Measurements from ENCODE around the gene LPP.

LPP gene

DNA sequence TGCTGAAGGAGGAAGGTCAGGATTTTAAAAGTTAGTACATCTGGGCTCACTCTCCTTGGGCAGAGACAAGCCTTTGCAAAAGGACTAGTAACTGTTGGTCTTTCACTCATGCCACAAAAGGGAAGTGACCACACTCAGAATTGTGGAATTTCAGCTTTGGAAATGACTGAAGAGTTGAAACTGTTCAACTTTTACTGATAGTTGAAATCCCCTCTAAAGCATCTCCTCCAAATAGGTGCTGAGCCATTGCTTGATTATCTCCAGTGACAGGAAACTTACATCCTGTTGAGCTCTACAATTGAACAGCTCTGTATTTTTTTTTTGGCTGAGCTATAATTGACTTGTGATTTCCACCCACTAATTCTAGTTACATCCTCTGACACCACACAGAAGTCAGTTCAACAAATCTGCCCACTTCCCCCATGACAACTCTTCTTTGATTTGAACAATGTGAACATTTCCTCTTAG lies 763.0 kb downstream of the LPP start:
- Histone ChIP-seq H3K4me1 (ENCODE audit: insufficient read depth, low read length) (peaks cover 9% of the 10 kb centered on the region; the same call in 1 of the 2 replicates), H3K9ac (ENCODE audit: low read depth, low read length) (no peak overlapping the region), H3K9me3 (ENCODE audit: control insufficient read depth, insufficient read depth, low read length) (peaks cover 2% of the 10 kb centered on the region; the same call in 1 of the 2 replicates)

DNA sequence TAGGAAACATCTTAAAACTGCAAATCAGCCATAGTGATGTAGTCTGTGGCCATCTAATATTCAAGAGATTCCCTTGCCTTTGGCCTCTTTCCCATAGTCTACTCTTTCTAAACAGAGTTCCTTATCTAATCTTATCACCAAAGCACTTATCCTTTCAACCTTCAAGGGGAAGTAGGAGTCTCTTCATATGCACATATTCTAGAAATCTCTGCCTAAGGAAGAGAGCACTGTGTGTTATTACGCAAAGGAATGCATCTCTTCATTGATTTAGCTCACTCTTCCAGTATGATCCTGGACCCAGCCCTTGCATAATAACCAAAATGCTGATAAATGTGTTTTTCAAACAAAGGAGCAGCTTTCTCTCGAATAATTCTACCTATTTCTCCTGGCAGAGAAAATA lies 764.1 kb downstream of the LPP start:
- Histone ChIP-seq H3K36me3 (ENCODE audit: insufficient read depth, low read length) (no peaks in the 10 kb centered on the region), H3K9ac (ENCODE audit: low read depth, low read length) (no peak overlapping the region), H3K4me1 (ENCODE audit: insufficient read depth, low read length) (peaks cover 9% of the 10 kb centered on the region; the same call in 1 of the 2 replicates), H3K9me3 (ENCODE audit: control insufficient read depth, insufficient read depth, low read length) (peaks cover 2% of the 10 kb centered on the region; the same call in 1 of the 2 replicates)

More for the DNA sequence above, 763.0 kb downstream of the LPP start:
- no peaks in the 10 kb centered on the region for H3K36me3 ChIP-seq (ENCODE audit: insufficient read depth, low read length)

DNA sequence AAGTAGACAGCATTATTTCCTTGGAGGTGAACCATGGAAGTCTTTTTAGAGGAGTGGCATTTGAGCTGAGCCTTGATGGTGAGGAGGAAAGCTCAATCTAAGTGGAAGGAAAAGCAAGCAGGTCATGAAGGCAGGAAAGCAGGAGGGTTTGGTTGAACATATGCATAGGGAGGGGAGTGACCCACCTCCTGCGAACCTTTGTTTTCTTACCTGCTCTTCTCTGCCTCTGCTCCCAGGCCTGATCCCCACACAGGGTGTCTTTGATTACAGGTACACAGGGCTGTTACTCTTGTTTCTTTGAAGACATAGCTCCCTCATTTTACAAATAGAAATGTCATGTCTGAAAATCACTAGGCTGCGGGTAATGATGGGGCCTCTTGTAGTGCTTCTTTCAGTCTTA lies 769.7 kb downstream of the LPP start:
- Histone ChIP-seq H3K9me3 (ENCODE audit: control insufficient read depth, insufficient read depth, low read length) (peaks cover 2% of the 10 kb centered on the region; the same call in 1 of the 2 replicates), H3K36me3 (ENCODE audit: insufficient read depth, low read length) (no peaks in the 10 kb centered on the region), H3K9ac (ENCODE audit: low read depth, low read length) (no peak overlapping the region), H3K4me1 (ENCODE audit: insufficient read depth, low read length) (no peaks in the 10 kb centered on the region)

DNA sequence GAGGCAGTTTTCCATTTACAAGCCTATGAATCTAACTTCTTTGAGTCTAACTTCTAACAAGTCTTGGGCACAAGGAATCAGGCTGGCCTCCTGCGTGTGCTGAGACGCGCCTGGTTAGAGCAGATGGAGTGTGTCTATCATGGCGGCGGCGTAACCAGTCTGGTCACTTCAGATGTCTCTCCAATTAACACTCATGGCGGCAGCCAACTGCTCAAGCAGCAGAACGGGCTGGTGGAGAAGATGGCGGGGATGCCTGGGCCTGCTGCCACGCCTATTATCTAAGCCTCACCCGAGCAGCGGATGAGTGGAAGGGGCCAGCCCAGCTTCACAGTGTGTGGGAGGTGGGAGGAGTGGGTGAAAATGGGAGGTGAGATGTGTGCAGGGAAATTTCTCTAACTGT lies 771.4 kb downstream of the LPP start:
- Histone ChIP-seq H3K9ac (ENCODE audit: low read depth, low read length) (no peak overlapping the region), H3K36me3 (ENCODE audit: insufficient read depth, low read length) (no peaks in the 10 kb centered on the region), H3K9me3 (ENCODE audit: control insufficient read depth, insufficient read depth, low read length) (no peaks in the 10 kb centered on the region), H3K4me1 (ENCODE audit: insufficient read depth, low read length) (no peaks in the 10 kb centered on the region; the same call in 1 of the 2 replicates)

DNA sequence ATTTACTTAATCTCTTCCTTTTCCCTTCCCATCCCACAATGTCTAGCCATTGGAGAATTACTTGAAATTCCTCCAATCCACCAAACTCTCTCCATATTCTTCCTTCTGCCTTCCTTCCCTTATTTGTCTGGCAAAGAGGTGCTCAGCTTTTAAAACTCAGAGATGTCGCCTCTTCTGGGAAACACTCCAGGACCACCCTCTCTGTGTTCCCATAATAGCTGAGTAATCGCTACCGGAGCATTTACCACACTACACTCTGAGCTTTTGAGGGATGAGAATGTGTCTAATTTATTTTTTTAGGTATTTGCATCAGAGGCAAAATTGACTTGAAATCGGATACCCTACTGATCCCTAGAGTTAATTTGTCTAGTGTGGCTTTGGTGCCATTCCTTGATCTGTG lies 772.2 kb downstream of the LPP start:
- no peaks in the 10 kb centered on the region for H3K9me3 ChIP-seq (ENCODE audit: control insufficient read depth, insufficient read depth, low read length)
- no peaks in the 10 kb centered on the region for H3K36me3 ChIP-seq (ENCODE audit: insufficient read depth, low read length)
- no peaks in the 10 kb centered on the region; the same call in 1 of the 2 replicates for H3K4me1 ChIP-seq (ENCODE audit: insufficient read depth, low read length)
- no peak overlapping the region for H3K9ac ChIP-seq (ENCODE audit: low read depth, low read length)

DNA sequence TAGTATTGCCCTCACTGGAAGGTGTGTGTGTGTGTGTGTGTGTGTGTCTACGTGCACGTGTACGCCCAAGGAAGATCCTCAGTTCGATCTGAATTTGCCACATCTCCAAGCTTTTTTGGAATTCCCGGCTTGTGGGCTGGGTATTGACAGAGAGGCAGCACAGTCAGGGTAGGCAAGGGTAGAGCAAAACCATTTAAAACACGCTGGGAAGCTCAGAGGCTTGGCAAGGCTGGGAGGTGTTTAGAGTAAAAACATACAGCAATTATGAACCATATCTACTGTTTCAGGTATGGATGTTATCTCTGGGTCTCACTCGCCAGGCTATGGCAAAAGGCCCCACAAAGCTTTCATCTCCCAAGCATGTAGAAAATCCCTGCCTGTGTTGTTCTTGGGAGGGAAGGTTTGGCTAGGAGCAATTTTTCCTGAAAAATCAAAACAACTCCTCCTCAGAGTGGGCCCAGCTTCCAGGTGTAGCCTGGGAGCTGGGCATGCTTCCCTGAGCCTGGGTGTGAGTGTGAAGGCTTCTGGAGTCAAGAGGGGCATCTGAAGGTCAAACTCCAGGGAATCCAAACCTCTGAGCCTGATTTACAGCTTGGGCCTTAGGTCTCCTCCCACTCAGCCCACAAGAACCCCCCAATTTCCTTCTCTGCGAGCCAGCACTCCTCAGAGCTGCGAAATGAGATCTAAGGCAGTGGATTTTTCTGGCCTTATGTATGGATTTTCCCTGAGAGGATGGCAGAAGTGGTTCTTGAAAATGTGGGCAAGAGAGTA lies 773.0 kb downstream of the LPP start:
- Histone ChIP-seq H3K4me1 (ENCODE audit: insufficient read depth, low read length) (no peaks in the 10 kb centered on the region; the same call in 1 of the 2 replicates), H3K9ac (ENCODE audit: low read depth, low read length) (no peak overlapping the region), H3K36me3 (ENCODE audit: insufficient read depth, low read length) (no peaks in the 10 kb centered on the region), H3K9me3 (ENCODE audit: control insufficient read depth, insufficient read depth, low read length) (no peaks in the 10 kb centered on the region)

DNA sequence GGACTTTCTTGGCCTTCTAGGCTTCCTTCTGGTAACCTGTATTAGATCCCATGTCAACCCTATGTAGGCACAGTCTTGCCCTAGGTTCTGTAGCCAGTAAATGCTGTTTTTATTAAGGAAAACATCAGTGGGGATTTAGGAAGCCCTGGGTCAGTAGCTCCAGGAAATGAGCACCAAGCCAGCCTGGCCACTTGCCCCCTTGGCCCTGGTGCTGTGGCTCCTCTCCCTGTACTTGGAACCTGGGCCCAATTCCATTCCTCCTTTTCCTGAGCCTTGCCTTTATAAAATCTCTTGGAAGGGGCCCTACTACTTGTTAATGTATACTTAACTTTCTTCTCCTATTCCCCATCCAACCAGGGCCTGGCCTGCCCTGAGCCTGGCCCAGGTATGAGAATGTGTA lies 774.0 kb downstream of the LPP start:
- no peaks in the 10 kb centered on the region for H3K9me3 ChIP-seq (ENCODE audit: control insufficient read depth, insufficient read depth, low read length)
- H3K36me3 ChIP-seq (ENCODE audit: insufficient read depth, low read length) = no peaks in the 10 kb centered on the region
- H3K9ac ChIP-seq (ENCODE audit: low read depth, low read length) = no peak overlapping the region
- H3K4me1 ChIP-seq (ENCODE audit: insufficient read depth, low read length) = no peaks in the 10 kb centered on the region; the same call in 1 of the 2 replicates

DNA sequence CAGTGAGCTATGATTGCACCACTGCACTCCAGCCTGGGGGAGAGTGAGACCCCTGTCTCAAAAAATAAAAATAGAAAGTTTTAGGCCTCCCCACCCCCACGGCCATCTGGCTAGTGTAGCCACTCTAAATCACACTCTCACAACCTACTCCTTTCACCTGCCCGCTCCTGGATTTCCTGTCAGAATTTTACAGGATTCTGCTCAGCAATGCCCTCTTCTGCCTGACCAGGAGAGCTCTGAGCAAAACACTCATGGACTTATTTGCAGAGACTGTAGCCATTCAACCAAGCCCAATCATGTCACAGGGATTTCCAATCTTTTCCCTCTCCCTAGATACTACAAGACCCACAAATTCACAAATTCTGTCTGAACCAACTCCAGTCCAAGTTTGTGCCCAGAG lies 775.2 kb downstream of the LPP start:
- Histone ChIP-seq H3K4me1 (ENCODE audit: insufficient read depth, low read length) (no peaks in the 10 kb centered on the region; the same call in 1 of the 2 replicates), H3K9me3 (ENCODE audit: control insufficient read depth, insufficient read depth, low read length) (no peaks in the 10 kb centered on the region), H3K36me3 (ENCODE audit: insufficient read depth, low read length) (no peaks in the 10 kb centered on the region), H3K9ac (ENCODE audit: low read depth, low read length) (no peak overlapping the region)

DNA sequence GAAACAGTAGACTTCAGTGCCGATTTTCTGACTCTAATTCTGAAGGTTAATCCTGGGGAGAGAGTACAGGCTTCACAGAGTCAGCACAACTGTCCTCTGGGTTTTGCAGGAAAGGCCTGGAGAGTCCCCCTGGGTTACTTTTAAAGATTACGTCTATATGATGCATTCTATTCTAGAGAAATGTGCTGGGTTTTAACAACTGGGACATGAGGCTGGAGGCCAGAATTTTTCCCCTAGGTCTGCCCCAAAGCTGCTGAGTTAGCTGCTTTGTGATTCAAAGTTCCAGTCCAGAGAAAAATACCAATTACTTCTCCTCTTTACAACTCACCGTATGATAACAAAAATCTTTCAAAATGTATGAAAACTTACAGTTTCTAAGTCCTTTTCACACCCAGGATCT lies 777.1 kb downstream of the LPP start:
- no peaks in the 10 kb centered on the region for H3K36me3 ChIP-seq (ENCODE audit: insufficient read depth, low read length)
- H3K9me3 ChIP-seq (ENCODE audit: control insufficient read depth, insufficient read depth, low read length) = no peaks in the 10 kb centered on the region
- H3K9ac ChIP-seq (ENCODE audit: low read depth, low read length) = no peak overlapping the region
- H3K4me1 ChIP-seq (ENCODE audit: insufficient read depth, low read length) = no peaks in the 10 kb centered on the region; the same call in 1 of the 2 replicates

DNA sequence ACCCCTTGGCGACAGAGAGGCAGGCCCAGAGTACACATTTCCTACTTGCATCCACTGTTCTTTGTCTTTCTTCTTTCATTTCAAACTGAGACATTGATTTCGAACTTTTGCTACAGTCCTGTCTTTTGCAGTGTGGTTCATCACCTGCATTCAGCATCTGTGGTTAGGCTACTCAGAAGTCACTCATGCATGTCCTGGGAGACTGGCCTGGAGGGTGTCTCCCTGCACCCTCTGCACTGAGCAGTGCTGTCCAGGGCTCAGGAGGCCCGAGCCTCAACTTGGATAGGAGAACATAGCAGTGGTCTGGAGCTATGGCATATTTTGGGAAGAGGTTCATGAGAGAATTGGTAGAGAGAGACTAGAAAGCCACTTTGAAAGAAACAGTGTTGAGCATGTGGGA lies 777.6 kb downstream of the LPP start:
- Histone ChIP-seq H3K4me1 (ENCODE audit: insufficient read depth, low read length) (peaks cover 4% of the 10 kb centered on the region), H3K9ac (ENCODE audit: low read depth, low read length) (no peak overlapping the region), H3K9me3 (ENCODE audit: control insufficient read depth, insufficient read depth, low read length) (no peaks in the 10 kb centered on the region), H3K36me3 (ENCODE audit: insufficient read depth, low read length) (no peaks in the 10 kb centered on the region)

DNA sequence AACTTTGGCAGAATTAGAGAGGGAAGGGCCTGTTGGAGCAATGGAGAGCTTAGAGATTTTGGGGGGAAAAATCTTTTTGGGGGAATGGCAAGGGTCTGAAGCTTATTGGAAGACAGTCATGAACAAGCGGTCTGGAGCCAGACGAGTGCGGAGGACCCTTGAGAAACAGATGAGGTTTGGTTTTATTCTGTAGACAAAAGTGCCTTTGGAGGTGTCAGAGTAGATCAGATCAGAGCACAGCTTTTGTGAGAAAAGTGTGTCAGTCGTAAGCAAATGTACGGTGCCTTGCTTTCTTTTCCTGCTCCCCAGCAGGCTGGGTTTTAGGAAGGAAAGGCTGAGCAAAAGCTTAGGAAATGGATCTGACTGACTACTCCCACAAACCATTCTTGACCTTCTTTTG lies 781.0 kb downstream of the LPP start:
- Histone ChIP-seq H3K4me1 (ENCODE audit: insufficient read depth, low read length) (peaks cover 18% of the 10 kb centered on the region), H3K9ac (ENCODE audit: low read depth, low read length) (no peak overlapping the region), H3K9me3 (ENCODE audit: control insufficient read depth, insufficient read depth, low read length) (no peaks in the 10 kb centered on the region), H3K36me3 (ENCODE audit: insufficient read depth, low read length) (no peaks in the 10 kb centered on the region)

DNA sequence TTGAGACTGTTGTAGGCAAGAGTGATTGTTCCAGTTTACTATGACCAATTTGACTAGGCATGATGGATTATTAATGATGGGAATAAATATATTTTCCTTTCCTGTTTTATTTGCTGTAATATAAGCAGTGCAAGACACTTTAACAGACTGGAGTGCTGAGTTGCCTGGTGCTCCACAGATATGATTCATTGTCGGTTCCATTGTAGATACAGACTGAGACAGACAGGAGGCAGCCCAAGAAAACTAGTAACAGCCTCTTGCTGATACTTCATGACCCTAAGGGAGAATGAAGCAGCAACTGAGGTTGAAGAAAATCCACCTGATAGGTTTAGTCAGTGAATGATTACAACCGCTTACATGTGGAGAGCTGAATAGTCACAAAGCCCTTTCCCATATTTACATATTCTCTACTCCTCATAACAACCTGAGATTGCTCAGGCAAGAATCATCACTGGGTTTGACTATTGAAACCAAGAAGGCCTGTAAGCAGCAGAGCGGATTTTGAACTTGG lies 782.7 kb downstream of the LPP start:
- H3K36me3 ChIP-seq (ENCODE audit: insufficient read depth, low read length) = no peaks in the 10 kb centered on the region
- H3K9me3 ChIP-seq (ENCODE audit: control insufficient read depth, insufficient read depth, low read length) = no peaks in the 10 kb centered on the region
- no peak overlapping the region for H3K9ac ChIP-seq (ENCODE audit: low read depth, low read length)
- H3K4me1 ChIP-seq (ENCODE audit: insufficient read depth, low read length) = peaks cover 18% of the 10 kb centered on the region

DNA sequence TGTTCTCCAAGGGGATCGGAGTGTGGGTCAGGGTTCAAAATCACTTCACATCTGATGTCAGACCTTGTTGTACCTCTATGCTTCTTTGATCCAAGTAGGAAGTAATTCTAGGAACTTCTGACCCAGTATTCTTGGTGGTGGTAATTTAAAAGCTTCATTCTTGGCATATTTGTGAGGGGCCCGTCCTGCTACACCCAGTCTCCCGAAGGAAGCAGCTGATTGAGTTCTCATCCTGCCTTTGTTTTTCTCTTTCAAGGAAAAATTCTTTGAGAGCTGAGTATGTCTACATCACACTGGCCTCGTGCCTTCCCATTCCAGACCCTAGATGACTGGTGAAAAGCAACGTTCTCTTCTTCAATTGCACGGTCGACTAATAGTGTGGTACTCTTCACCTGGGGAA lies 783.4 kb downstream of the LPP start:
- no peaks in the 10 kb centered on the region for H3K36me3 ChIP-seq (ENCODE audit: insufficient read depth, low read length)
- H3K4me1 ChIP-seq (ENCODE audit: insufficient read depth, low read length) = peaks cover 18% of the 10 kb centered on the region
- no peak overlapping the region for H3K9ac ChIP-seq (ENCODE audit: low read depth, low read length)
- H3K9me3 ChIP-seq (ENCODE audit: control insufficient read depth, insufficient read depth, low read length) = no peaks in the 10 kb centered on the region

DNA sequence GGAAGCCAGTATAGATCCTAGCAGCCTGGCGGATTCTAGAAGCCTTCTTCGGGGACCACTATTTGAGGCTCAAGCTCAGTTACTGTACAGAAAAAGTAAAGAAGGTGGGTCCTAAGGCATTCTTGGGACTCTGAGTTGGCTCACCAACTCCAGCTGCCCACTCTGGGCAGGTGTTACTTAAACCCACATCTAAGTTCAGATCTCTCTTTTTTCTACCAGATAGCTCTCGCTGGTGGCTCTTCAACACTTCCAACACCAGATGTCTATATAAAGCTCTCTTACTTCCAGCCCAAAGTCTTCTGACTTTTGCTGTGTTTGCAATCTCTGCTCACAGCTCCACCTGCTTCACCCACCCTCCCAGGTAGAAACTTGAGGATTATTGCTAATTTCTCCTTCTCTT lies 785.0 kb downstream of the LPP start:
- Histone ChIP-seq H3K4me1 (ENCODE audit: insufficient read depth, low read length) (peaks cover 18% of the 10 kb centered on the region), H3K9me3 (ENCODE audit: control insufficient read depth, insufficient read depth, low read length) (no peaks in the 10 kb centered on the region)

More for the DNA sequence above, 785.0 kb downstream of the LPP start:
- Histone ChIP-seq H3K9ac (ENCODE audit: low read depth, low read length) (no peak overlapping the region), H3K36me3 (ENCODE audit: insufficient read depth, low read length) (no peaks in the 10 kb centered on the region)
